Choroid plexus epithelial cell (primary cell): Measurements from ENCODE around the gene TMEM266.

Experiments
- DNase-seq: peaks from one replicate; pipeline ENCODE4 v3.0.0-alpha.2; 2010; ENCODE audit warnings: low read depth
- H3K4me3 ChIP-seq: 2 replicates; pipeline ENCODE4 v1.5.1; 2011; ENCODE audit warnings: low read depth, mild to moderate bottlenecking, control low read depth, low read length, moderate library complexity
- TF ChIP-seq, protein P1 (sequence below): conservative IDR thresholded peaks from 2 replicates; pipeline ENCODE4 v1.5.1; 2011; ENCODE audit warnings: low read depth, mild to moderate bottlenecking, control low read depth, inconsistent platforms, low read length, moderate library complexity

TMEM266 gene

DNA sequence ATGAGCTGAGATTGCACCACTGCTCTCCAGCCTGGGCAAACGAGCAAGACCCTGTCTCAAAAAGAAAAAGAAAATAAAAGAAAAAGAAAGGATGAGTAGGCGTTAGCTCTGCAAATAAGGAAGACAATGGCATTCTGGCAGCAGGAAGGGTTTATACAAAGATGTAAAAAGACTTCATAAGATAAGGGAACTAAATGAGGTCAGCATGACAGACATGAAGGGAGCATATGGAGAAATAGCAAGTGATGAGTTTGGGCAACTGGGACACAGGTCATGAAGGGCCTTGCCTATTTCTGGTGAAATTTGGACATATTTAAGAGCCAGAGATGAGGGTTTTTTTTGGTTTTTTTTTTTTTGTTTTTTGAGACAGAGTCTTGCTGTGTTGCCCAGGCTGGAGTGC lies 24.5 kb downstream of the TMEM266 start:
- DNase-seq = no peak
- no peak overlapping the region for H3K4me3 ChIP-seq
- TF ChIP-seq, protein P1, sequence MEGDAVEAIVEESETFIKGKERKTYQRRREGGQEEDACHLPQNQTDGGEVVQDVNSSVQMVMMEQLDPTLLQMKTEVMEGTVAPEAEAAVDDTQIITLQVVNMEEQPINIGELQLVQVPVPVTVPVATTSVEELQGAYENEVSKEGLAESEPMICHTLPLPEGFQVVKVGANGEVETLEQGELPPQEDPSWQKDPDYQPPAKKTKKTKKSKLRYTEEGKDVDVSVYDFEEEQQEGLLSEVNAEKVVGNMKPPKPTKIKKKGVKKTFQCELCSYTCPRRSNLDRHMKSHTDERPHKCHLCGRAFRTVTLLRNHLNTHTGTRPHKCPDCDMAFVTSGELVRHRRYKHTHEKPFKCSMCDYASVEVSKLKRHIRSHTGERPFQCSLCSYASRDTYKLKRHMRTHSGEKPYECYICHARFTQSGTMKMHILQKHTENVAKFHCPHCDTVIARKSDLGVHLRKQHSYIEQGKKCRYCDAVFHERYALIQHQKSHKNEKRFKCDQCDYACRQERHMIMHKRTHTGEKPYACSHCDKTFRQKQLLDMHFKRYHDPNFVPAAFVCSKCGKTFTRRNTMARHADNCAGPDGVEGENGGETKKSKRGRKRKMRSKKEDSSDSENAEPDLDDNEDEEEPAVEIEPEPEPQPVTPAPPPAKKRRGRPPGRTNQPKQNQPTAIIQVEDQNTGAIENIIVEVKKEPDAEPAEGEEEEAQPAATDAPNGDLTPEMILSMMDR = no peak

DNA sequence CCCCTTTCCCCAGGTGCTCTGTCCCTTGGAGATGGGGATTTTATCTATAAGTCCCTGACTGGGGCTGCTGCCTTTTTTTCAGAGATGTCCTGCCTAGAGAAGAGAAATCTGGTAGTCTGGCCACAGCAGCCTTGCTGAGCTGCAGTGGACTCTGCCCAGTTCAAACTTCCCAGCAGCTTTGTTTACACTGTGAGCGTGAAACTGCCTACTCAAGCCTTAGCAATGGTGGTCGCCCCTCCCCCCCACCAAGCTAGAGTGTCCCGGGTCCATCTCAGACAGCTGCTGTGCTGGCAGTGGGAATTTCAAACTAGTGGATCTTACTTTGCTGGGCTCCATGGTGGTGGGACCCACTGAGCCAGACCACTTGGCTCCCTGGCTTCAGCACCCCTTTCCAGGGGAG lies 38.9 kb downstream of the TMEM266 start:
- no peak overlapping the region for H3K4me3 ChIP-seq
- TF ChIP-seq, protein P1 = no peak
- DNase-seq = no peak

DNA sequence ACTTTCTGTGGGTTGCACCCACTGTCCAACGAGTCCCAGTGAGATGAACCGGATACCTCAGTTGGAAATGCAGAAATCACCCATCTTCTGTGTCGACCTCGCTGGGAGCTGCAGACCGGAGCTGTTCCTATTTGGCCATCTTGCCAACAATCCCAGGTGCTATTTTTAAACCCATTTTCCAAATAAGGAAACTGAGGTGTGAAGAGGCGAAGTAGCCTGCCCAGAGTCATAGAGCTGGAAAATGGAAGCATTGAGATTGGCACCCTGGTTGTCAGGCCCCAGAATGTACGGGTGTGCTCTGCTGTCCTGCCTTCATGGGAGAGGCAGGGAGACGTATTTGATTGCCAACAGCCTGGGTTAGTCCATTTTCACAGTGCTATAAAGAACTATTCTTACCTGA lies 39.6 kb downstream of the TMEM266 start:
- TF ChIP-seq, protein P1 = no peak
- no peak overlapping the region for H3K4me3 ChIP-seq
- DNase-seq = no peak

DNA sequence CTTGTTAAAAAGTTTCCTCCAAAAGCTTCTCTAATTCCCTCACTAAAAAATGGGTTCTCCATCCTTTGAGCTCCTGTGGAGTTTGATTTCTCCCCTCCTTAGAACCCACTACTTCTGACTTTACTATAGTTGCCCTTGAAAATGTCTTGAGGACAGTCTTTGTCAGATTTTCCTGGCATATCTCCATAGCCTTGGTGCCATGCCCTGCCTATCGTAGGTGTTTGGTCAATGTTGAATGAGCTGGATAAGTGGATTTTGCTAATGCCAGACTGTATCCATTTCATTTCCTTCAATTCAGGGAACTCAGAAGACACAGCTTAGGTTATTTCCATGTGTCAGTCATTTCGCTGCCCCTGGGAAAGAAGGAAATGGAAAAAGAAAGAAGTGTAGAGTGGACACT lies 40.6 kb downstream of the TMEM266 start:
- TF ChIP-seq, protein P1 = no peak
- H3K4me3 ChIP-seq = no peak overlapping the region
- no peak for DNase-seq

DNA sequence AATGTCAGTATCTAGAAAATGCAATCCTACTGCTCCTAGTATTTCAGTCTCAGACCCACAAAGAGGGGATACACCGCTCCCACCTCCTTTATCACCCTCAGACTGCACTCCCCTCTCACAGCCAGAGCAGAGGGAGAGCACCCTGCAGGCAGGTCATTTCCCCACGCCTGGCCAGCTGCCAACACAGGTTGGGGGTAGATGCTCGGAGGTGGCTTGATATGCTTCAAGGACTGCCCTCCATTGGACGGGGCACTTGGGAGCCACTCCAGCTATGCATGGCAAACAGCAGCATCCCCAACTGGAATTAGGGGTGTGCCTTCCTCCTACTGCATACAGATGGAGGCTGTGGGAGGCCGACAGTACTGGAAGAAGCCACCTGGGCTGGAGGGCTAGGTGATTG lies 41.9 kb downstream of the TMEM266 start:
- DNase-seq = no peak
- TF ChIP-seq, protein P1 = no peak
- H3K4me3 ChIP-seq = no peak overlapping the region

DNA sequence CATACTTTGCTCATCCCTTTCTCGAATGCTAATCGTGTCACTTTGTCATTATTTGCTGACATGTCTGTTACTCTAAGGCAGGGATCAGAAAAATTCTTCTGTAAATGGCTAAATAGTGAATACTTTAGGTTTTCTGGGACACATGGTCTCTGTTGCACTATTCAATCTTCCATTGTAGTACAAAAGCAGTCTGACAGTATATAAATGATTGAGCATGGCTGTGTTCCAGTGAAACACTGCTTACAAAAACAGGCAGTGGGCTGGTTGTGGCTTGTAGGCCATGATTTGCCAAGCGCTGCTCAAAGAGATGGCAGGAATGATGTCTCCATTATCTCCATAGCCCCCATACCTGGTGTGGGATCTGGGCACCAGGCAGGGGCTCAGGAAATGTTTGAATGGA lies 45.6 kb downstream of the TMEM266 start:
- no peak for DNase-seq
- TF ChIP-seq, protein P1 = no peak
- H3K4me3 ChIP-seq = no peak overlapping the region

DNA sequence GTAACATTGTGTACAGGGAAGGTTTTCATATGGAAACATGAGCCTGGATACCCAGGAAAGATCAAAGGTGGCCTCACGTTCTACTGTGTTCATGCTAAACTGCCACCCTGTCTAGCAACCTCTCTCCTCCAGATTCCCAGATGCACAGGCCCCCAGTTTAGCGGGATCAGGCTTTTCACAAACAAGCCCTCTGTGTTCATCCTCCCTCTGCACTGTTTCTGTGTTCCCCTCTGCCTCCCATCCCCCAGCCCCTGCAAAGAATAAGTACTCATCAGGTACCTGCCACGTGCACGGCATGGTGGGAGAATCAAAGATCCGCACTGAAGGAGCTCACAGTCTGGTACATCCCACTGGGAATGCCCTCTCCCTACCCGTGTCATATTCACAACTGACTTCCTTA lies 46.1 kb downstream of the TMEM266 start:
- DNase-seq = no peak
- no peak overlapping the region for H3K4me3 ChIP-seq
- TF ChIP-seq, protein P1 = no peak
